CD14-positive monocyte (primary cell): ENCODE results near the gene KRT35. TPM values are rescaled to one million over a fixed set of nuclear protein-coding genes. Genes with fewer than 3 reads are reported as not detected.

Experiments
- DNase-seq, 3 donors: peaks; one replicate each; pipeline ENCODE4 v3.0.0-alpha.2; 2011 to 2022
- H2AFZ ChIP-seq: 2 replicates; pipeline ENCODE4 v1.6.0; 2012; ENCODE audit warnings: mild to moderate bottlenecking, low read depth, low read length, inconsistent platforms; ENCODE audit not compliant: insufficient read depth, poor library complexity, severe bottlenecking
- H3K27ac ChIP-seq, 2 donors: 1 replicate in 1 of 2; 2 replicates in 1 of 2; pipeline ENCODE4 v1.5.1; 2012 to 2013; ENCODE audit warnings: low read length in 2 of 2, control low read depth in 1 of 2, inconsistent platforms in 1 of 2, low read depth in 1 of 2, mild to moderate bottlenecking in 1 of 2
- H3K27me3 ChIP-seq, 2 donors: one replicate each; pipeline versions ENCODE4 v1.6.0 to v1.6.1; 2011 to 2013; ENCODE audit warnings: low read length in 2 of 2; ENCODE audit not compliant: control insufficient read depth in 2 of 2, insufficient read depth in 2 of 2
- H3K36me3 ChIP-seq, 2 donors: replicated peaks in 1 of 2; 1 replicate in 1 of 2; 2 replicates in 1 of 2; pipeline versions ENCODE4 v1.5.1 to v1.6.1; 2012 to 2013; ENCODE audit warnings: low read length in 2 of 2, control low read depth in 1 of 2, inconsistent platforms in 1 of 2, mild to moderate bottlenecking in 1 of 2; ENCODE audit not compliant: insufficient read depth in 2 of 2, control insufficient read depth in 1 of 2
- H3K4me1 ChIP-seq, 2 donors: 1 replicate in 1 of 2; 2 replicates in 1 of 2; pipeline versions ENCODE4 v1.5.1 to v1.6.1; 2012 to 2013; ENCODE audit warnings: low read length in 2 of 2, control low read depth in 1 of 2, inconsistent platforms in 1 of 2, mild to moderate bottlenecking in 1 of 2, moderate library complexity in 1 of 2; ENCODE audit not compliant: insufficient read depth in 2 of 2, control insufficient read depth in 1 of 2
- H3K4me2 ChIP-seq: replicated peaks from 2 replicates; pipeline ENCODE3; 2012; ENCODE audit warnings: low read length, moderate library complexity, mild to moderate bottlenecking; ENCODE audit not compliant: poor library complexity, severe bottlenecking; ENCODE audit errors: extremely low read depth
- H3K4me3 ChIP-seq, 3 experiments: fragments of 200-600 bp in 1 of 3; sonication (generic) in 1 of 3; replicated peaks in 1 of 3; 1 replicate in 2 of 3; 2 replicates in 1 of 3; pipeline ENCODE4 v1.5.1; 2011 to 2013; ENCODE audit warnings: low read length in 3 of 3, mild to moderate bottlenecking in 3 of 3, control low read depth in 2 of 3, low read depth in 2 of 3, inconsistent platforms in 1 of 3, moderate library complexity in 1 of 3
- H3K79me2 ChIP-seq: 2 replicates; pipeline ENCODE4 v1.6.0; 2012; ENCODE audit warnings: mild to moderate bottlenecking, control low read depth, inconsistent platforms, low read length, moderate library complexity; ENCODE audit not compliant: insufficient read depth
- H3K9ac ChIP-seq: 2 replicates; pipeline ENCODE4 v1.6.0; 2017; ENCODE audit warnings: low read length, mild to moderate bottlenecking; ENCODE audit not compliant: insufficient read depth, poor library complexity, severe bottlenecking
- H3K9me3 ChIP-seq, 2 donors: replicated peaks in 1 of 2; 1 replicate in 1 of 2; 2 replicates in 1 of 2; pipeline versions ENCODE4 v1.5.1 to v1.6.1; 2012 to 2013; ENCODE audit warnings: low read length in 2 of 2, control low read depth in 1 of 2; ENCODE audit not compliant: control insufficient read depth in 1 of 2, insufficient read depth in 1 of 2
- H4K20me1 ChIP-seq: 2 replicates; pipeline ENCODE4 v1.6.0; 2012; ENCODE audit warnings: mild to moderate bottlenecking, low read length, control low read depth, moderate library complexity; ENCODE audit not compliant: insufficient read depth
- H3K27ac Mint-ChIP-seq, 7 donors: one replicate each; pipeline ENCODE4 v1.8.0; 2020; ENCODE audit warnings: mild to moderate bottlenecking in 7 of 7, mixed read lengths in 7 of 7, moderate library complexity in 6 of 7, inconsistent platforms in 2 of 7
- H3K27me3 Mint-ChIP-seq, 3 donors: one replicate each; pipeline ENCODE4 v1.8.0; 2021 to 2022; ENCODE audit warnings: low read depth in 3 of 3, mild to moderate bottlenecking in 3 of 3, mixed read lengths in 3 of 3, moderate library complexity in 3 of 3, inconsistent platforms in 1 of 3
- H3K36me3 Mint-ChIP-seq, 2 donors: one replicate each; pipeline ENCODE4 v1.8.0; 2020; ENCODE audit warnings: mixed read lengths in 2 of 2, inconsistent platforms in 1 of 2, mild to moderate bottlenecking in 1 of 2
- H3K4me1 Mint-ChIP-seq: one replicate; pipeline ENCODE4 v1.8.0; 2020; ENCODE audit warnings: mild to moderate bottlenecking, mixed read lengths
- H3K4me3 Mint-ChIP-seq, 2 donors: one replicate each; pipeline ENCODE4 v1.8.0; 2020; ENCODE audit warnings: mild to moderate bottlenecking in 2 of 2, mixed read lengths in 2 of 2, moderate library complexity in 1 of 2
- H3K9me3 Mint-ChIP-seq, 7 donors: one replicate each; pipeline ENCODE4 v1.8.0; 2020 to 2022; ENCODE audit warnings: mixed read lengths in 7 of 7, mild to moderate bottlenecking in 6 of 7, moderate library complexity in 6 of 7, inconsistent platforms in 2 of 7
- WGBS: methylation state at CpG from one replicate; pipeline ENCODE4 v1.1.5; 2013; ENCODE audit warnings: missing lambda C conversion rate; ENCODE audit not compliant: insufficient coverage; 5-methylcytosine and 5-hydroxymethylcytosine counted together
- intact Hi-C, 2 donors: fragments of 100-400 bp; cut with micrococcal nuclease; formaldehyde crosslinking; loops; one replicate each; pipeline versions ENCODE4 v1.15.0 to v1.15.1; 2023
- polyA plus RNA-seq, 3 donors: library from polyadenylated mRNA; depleted of rRNA in 1 of 3; unstranded in 2 of 3; stranded (reverse) in 1 of 3; fragments of 300-500 nt in 2 of 3; fragments of >200 nt in 1 of 3; fragmentation: Illumina TruSeq in 2 of 3; gene quantifications; 1 replicate in 2 of 3; 2 replicates in 1 of 3; pipeline ENCODE4 v1.2.3, GENCODE V29; 2012 to 2021
- TF ChIP-seq, protein P1 (sequence below): fragments of 200-600 bp; IDR thresholded peaks from one replicate; pipeline ENCODE4 v1.8.0; 2022; ENCODE audit warnings: antibody characterized with exemption, mild to moderate bottlenecking

KRT35 gene
- polyA plus RNA-seq, 3 donors, result not detected

DNA sequence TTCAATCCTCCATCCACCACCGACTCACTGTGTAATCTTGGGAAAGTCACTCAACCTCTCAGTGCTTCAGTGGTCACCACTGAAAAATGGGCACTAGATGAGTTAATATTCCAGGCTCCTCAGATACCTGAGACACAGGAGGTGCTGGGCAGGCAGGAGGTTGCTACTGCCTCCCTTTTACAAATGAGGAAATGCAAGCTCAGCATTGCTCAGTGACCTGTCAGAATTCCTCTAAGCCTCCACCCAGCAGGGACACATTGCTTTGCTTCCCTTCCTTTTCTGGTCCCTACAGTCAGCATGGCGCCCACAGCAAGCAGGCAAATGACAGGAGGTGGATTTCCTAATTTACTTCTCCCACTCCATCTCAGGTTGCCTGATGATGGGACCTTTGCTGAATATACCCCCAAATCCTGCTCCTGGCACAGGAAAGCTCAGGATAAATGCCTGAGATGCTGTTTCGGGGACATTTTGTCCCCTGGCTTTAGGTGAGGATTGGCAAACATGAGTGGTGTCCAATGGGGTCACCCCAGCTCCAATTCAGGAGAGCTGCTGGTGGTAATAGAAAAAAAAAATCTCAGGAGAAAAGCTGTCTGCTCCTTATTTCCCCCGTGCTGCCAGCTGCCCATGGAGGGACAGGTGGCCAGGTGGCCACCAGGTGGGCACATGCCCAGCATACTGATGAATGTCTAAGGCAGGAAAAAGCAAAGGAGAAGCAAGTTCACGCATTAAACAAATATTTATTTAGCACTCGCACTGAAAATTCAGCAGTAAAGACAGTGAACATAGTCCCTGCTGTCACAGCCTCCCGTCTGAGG lies 29.5 kb upstream of the KRT35 start:
- WGBS, result 91% methylated on average over 4 of the region's 7 CpGs
- H2AFZ ChIP-seq, result no peak overlapping the region

DNA sequence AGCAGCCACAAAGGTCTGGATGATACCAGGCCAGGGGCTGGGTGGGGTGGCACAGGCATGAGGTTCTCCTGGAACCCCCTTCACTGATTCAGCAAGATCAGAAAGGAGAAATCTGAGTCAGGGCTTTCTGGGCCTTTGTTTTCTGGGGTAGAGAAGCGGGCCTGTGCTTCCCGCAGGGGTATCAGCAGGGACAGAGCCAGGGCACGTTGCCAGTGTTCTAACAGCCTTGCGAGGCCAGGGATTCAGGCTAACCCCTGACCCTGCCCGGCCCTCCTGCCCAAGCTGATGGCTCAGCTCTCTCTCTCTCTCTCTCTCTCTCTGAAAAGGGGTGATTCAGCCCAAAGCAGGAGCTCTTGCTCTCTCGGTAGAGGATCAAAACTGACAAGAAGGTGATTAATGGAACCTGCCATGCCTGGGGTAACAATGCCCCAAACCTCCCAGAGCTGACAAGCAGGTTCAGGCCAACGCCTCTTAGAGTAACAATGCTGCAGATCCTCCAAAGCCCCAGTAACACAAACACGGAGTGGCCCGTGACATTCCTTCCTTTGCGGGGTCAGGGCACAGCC lies 26.4 kb upstream of the KRT35 start:
- TF ChIP-seq, protein P1, sequence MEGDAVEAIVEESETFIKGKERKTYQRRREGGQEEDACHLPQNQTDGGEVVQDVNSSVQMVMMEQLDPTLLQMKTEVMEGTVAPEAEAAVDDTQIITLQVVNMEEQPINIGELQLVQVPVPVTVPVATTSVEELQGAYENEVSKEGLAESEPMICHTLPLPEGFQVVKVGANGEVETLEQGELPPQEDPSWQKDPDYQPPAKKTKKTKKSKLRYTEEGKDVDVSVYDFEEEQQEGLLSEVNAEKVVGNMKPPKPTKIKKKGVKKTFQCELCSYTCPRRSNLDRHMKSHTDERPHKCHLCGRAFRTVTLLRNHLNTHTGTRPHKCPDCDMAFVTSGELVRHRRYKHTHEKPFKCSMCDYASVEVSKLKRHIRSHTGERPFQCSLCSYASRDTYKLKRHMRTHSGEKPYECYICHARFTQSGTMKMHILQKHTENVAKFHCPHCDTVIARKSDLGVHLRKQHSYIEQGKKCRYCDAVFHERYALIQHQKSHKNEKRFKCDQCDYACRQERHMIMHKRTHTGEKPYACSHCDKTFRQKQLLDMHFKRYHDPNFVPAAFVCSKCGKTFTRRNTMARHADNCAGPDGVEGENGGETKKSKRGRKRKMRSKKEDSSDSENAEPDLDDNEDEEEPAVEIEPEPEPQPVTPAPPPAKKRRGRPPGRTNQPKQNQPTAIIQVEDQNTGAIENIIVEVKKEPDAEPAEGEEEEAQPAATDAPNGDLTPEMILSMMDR, result no peak
- Histone ChIP-seq H3K4me3 (no peak overlapping the region), H3K4me1 (peaks cover 18 to 25% of the 10 kb centered on the region in 2 donors), H3K27ac (no peak overlapping the region), H3K4me2 (no peak overlapping the region), H3K9ac (no peak overlapping the region), H3K36me3 (no peaks in the 10 kb centered on the region), H3K9me3 (no peaks in the 10 kb centered on the region), H2AFZ (no peak overlapping the region), H3K79me2 (no peaks in the 10 kb centered on the region), H4K20me1 (no peaks in the 10 kb centered on the region), H3K27me3 (no peaks in the 10 kb centered on the region)
- Mint-ChIP-seq H3K4me3 (no peak overlapping the region), H3K36me3 (no peaks in the 10 kb centered on the region), H3K27ac (no peak overlapping the region), H3K4me1 (peaks cover 15% of the 10 kb centered on the region), H3K9me3 (peaks cover 0 to 2% (median 0%) of the 10 kb centered on the region in 7 donors), H3K27me3 (peaks cover 3 to 9% (median 9%) of the 10 kb centered on the region in 3 donors)
- DNase-seq, result no peak
- WGBS, result 72% methylated on average over 10 of the region's 10 CpGs
- intact Hi-C loops, result loop anchor here in 1 of 2 donors (10.0 kb wide), 1 partner anchor 593 kb away; no protein-coding TSS in a partner anchor

More for the DNA sequence above, 29.5 kb upstream of the KRT35 start:
- H3K36me3 ChIP-seq, result no peaks in the 10 kb centered on the region
- intact Hi-C loops, result no loop called here
- no peaks in the 10 kb centered on the region for H3K9me3 ChIP-seq
- H3K4me2 ChIP-seq, result no peak overlapping the region
- H3K27ac Mint-ChIP-seq, result no peak overlapping the region
- no peak overlapping the region for H3K4me3 Mint-ChIP-seq
- DNase-seq, result no peak
- H4K20me1 ChIP-seq, result no peaks in the 10 kb centered on the region
- TF ChIP-seq, protein P1, result no peak
- no peak overlapping the region for H3K4me3 ChIP-seq
- peaks cover 0 to 2% (median 0%) of the 10 kb centered on the region in 7 donors for H3K9me3 Mint-ChIP-seq
- peaks cover 32 to 39% of the 10 kb centered on the region in 2 donors for H3K4me1 ChIP-seq
- no peak overlapping the region for H3K27ac ChIP-seq
- H3K79me2 ChIP-seq, result no peaks in the 10 kb centered on the region
- H3K27me3 ChIP-seq, result no peaks in the 10 kb centered on the region
- peaks cover 27% of the 10 kb centered on the region for H3K4me1 Mint-ChIP-seq
- no peaks in the 10 kb centered on the region for H3K36me3 Mint-ChIP-seq
- peaks cover 3 to 11% (median 4%) of the 10 kb centered on the region in 3 donors for H3K27me3 Mint-ChIP-seq
- H3K9ac ChIP-seq, result no peak overlapping the region
